HG03045 (cell line): ENCODE data around the gene NDUFC1.

Experiments used
- ATAC-seq: cut with Tn5 transposase; IDR thresholded peaks from one replicate; pipeline ENCODE4 v1.9.1; 2021; ENCODE audit warnings: mild to moderate bottlenecking, moderate library complexity; ENCODE audit not compliant: unreplicated experiment

Gene NDUFC1

GRCh38 chr4:139253046-139253445 lies 49.2 kb downstream of the NDUFC1 start:
- no peak for ATAC-seq

- no peak for ATAC-seq
Measured at GRCh38 chr4:139247700-139248238, 54.5 kb downstream of the NDUFC1 start.

GRCh38 chr4:139247241-139247640 lies 55.0 kb downstream of the NDUFC1 start:
- ATAC-seq, result no peak

- no peak for ATAC-seq
Measured at GRCh38 chr4:139246166-139246565, 56.1 kb downstream of the NDUFC1 start.

- ATAC-seq, result no peak
Measured at GRCh38 chr4:139245590-139245989, 56.7 kb downstream of the NDUFC1 start.

GRCh38 chr4:139243448-139244365 lies 58.6 kb downstream of the NDUFC1 start:
- ATAC-seq, result no peak

GRCh38 chr4:139242511-139243051 lies 59.7 kb downstream of the NDUFC1 start:
- ATAC-seq, result no peak

GRCh38 chr4:139241784-139242151 lies 60.5 kb downstream of the NDUFC1 start:
- no peak for ATAC-seq

GRCh38 chr4:139241086-139241783 lies 61.0 kb downstream of the NDUFC1 start:
- ATAC-seq, result no peak
